Vagina (tissue), 2 donors: ENCODE data around the gene IL18BP. TPM values are rescaled to one million over a fixed set of nuclear protein-coding genes. Genes with fewer than 3 reads are reported as not detected.
A peak's percentile ranks its signal among the peaks of the same experiment; 100 is the strongest.

ENCODE experiments used
- DNase-seq, 2 donors: peaks; one replicate each; pipeline ENCODE4 v3.0.0-alpha.2; 2017; ENCODE audit errors: extremely low spot score in 2 of 2
- H3K27ac ChIP-seq: fragments of 200-600 bp; sonication (generic); one replicate; pipeline ENCODE4 v1.5.1; 2019
- H3K27me3 ChIP-seq: fragments of 200-600 bp; sonication (generic); one replicate; pipeline ENCODE4 v1.5.1; 2019
- H3K36me3 ChIP-seq, 2 donors: fragments of 200-600 bp; sonication (generic); one replicate each; pipeline ENCODE4 v1.5.1; 2017 to 2019
- H3K4me1 ChIP-seq: fragments of 200-600 bp; sonication (generic); one replicate; pipeline ENCODE4 v1.5.1; 2019
- H3K4me3 ChIP-seq, 2 donors: fragments of 200-600 bp; sonication (generic); 1 replicate in 1 of 2; 2 replicates in 1 of 2; pipeline ENCODE4 v1.5.1; 2016 to 2019
- H3K9me3 ChIP-seq: fragments of 200-600 bp; sonication (generic); one replicate; pipeline ENCODE4 v1.5.1; 2019
- POLR2A ChIP-seq, 2 donors: fragments of 450-650 bp; IDR thresholded peaks; one replicate each; pipeline ENCODE4 v1.6.1; 2017; ENCODE audit warnings: antibody characterized with exemption in 2 of 2, mild to moderate bottlenecking in 2 of 2, moderate library complexity in 2 of 2
- POLR2AphosphoS5 ChIP-seq, 2 donors: sonication (generic); formaldehyde crosslinking; IDR thresholded peaks; one replicate each; pipeline ENCODE4 v1.9.0; 2017; ENCODE audit warnings: antibody characterized with exemption in 2 of 2, mild to moderate bottlenecking in 2 of 2, low read depth in 1 of 2; ENCODE audit not compliant: insufficient read depth in 1 of 2
- intact Hi-C: fragments of 100-400 bp; cut with DNase I; formaldehyde crosslinking; loops from one replicate; pipeline ENCODE4 v1.15.1; 2023
- total RNA-seq: library from RNA; depleted of rRNA; stranded (reverse); fragments of >200 nt; gene quantifications from one replicate; pipeline ENCODE4 v1.2.3, GENCODE V29; 2016
- TF ChIP-seq, protein P1 (sequence below), 3 experiments: fragments of 450-650 bp in 2 of 3; fragments of 200-600 bp in 1 of 3; sonication (generic) in 1 of 3; IDR thresholded peaks; one replicate each; pipeline ENCODE4 v1.5.1; 2017 to 2019; ENCODE audit warnings: antibody characterized with exemption in 3 of 3, mild to moderate bottlenecking in 2 of 3, moderate library complexity in 2 of 3

The IL18BP gene
- total RNA-seq, result 2.7 TPM

DNA sequence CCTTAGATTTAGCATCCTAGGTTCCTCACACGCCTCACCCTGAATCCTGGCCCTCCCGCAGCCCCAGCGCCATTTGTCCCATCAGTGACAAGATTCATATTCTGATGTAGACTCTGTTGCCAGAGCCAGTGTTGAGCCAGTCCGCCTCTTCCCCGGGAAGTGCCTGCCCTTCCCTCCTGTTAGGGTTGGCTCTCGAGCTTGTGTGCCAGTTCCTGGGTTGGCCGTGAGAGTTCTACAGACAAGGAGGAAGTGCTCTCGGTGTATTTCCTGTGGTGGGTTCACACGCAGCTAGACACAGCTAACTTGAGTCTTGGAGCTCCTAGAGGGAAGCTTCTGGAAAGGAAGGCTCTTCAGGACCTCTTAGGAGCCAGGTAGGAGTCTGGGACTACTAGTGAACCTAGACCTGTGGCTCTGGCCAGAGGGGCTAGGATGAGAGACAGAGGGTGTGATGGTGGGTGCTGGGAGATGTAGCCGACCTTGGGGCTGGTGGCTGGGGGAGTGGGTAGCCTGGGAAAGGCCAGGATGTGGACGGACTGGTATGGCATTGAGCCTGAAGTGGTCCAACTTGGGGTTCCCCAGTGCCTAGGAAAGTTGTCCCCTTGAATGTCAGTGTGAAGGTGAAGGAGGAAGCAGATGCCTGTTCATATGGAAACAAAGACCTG, at the start of gene IL18BP:
TSS of gene IL18BP (plus strand) at position 261 of the 662 bp plus-strand sequence. CDS start 1,076 bp downstream, outside the sequence.
- Histone ChIP-seq H3K27me3 (no peaks in the 10 kb centered on the region), H3K27ac (peak within 1 kb of the TSS; percentile 31), H3K36me3 (peaks cover 1 to 26% of the 10 kb centered on the region in 2 donors), H3K4me1 (peaks cover 22% of the 10 kb centered on the region), H3K4me3 (peak within 1 kb of the TSS; percentile 12 to 36), H3K9me3 (no peaks in the 10 kb centered on the region)
- intact Hi-C loops, result no loop called here
- DNase-seq, result no peak
- TF ChIP-seq POLR2AphosphoS5 (IDR thresholded peaks at IDR 0.05; ENCODE audit: insufficient read depth in 1 of 2, low read depth in 1 of 2), result peak in 1 of 2 donors; percentile 18
- TF ChIP-seq POLR2A (IDR thresholded peaks at IDR 0.05), result no peak

DNA sequence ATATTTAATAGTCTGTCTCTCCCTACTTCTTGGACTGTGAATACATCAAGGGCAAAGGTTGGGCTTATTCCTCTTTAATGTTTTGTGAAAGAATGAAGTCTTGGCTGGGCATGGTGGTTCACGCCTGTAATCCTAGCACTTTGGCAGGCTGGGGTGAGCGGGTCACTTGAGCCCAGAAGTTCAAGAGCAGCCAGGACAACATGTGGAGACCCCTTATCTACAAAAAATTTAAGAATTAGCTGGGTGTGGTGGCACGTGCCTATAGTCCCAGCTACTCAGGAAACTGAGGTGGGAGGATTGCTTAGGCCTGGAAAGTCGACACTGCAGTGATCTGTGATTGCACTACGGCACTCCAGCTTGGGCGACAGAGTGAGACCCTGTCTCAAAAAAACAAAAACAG, 49.7 kb upstream of the IL18BP start:
- no peak for TF ChIP-seq POLR2AphosphoS5 (IDR thresholded peaks at IDR 0.05; ENCODE audit: insufficient read depth in 1 of 2, low read depth in 1 of 2)
- no peak for TF ChIP-seq POLR2A (IDR thresholded peaks at IDR 0.05)
- TF ChIP-seq, protein P1, sequence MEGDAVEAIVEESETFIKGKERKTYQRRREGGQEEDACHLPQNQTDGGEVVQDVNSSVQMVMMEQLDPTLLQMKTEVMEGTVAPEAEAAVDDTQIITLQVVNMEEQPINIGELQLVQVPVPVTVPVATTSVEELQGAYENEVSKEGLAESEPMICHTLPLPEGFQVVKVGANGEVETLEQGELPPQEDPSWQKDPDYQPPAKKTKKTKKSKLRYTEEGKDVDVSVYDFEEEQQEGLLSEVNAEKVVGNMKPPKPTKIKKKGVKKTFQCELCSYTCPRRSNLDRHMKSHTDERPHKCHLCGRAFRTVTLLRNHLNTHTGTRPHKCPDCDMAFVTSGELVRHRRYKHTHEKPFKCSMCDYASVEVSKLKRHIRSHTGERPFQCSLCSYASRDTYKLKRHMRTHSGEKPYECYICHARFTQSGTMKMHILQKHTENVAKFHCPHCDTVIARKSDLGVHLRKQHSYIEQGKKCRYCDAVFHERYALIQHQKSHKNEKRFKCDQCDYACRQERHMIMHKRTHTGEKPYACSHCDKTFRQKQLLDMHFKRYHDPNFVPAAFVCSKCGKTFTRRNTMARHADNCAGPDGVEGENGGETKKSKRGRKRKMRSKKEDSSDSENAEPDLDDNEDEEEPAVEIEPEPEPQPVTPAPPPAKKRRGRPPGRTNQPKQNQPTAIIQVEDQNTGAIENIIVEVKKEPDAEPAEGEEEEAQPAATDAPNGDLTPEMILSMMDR (IDR thresholded peaks at IDR 0.05), result no peak
- Histone ChIP-seq H3K4me3 (no peak overlapping the region), H3K9me3 (no peaks in the 10 kb centered on the region), H3K27me3 (no peaks in the 10 kb centered on the region), H3K4me1 (peaks cover 7% of the 10 kb centered on the region), H3K36me3 (no peaks in the 10 kb centered on the region), H3K27ac (no peak overlapping the region)
- intact Hi-C loops, result no loop called here
- no peak for DNase-seq

DNA sequence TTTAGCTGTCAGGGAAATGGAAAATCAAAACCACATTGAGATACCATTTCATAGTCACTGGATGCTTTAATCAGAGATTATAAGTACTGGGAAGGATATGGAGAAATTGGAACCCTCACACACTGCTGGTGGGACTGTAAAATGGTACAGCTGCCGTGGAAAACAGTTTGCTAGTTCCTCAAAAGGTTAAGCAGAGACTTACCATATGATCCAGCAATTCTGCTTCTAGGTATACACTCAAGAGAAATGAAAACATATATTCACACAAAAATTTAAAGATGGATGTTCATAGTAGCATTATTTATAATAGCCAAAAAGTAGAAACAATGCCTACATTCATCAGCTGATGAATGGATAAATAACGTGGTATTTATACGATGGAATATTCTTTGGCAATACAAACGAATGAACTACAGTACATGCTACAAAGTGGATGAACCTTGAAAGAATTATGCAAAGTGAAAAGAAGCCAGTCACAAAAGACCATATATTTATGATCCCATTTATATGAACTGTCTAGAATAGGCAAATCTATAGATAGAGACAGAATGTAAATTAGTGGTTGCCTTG, 46.9 kb upstream of the IL18BP start:
- no peak for DNase-seq
- Histone ChIP-seq H3K36me3 (no peaks in the 10 kb centered on the region), H3K4me3 (no peak overlapping the region), H3K9me3 (no peaks in the 10 kb centered on the region), H3K27me3 (no peaks in the 10 kb centered on the region), H3K27ac (no peak overlapping the region), H3K4me1 (peaks cover 7% of the 10 kb centered on the region)
- TF ChIP-seq POLR2A (IDR thresholded peaks at IDR 0.05), result no peak
- TF ChIP-seq, protein P1 (IDR thresholded peaks at IDR 0.05), result no peak
- no peak for TF ChIP-seq POLR2AphosphoS5 (IDR thresholded peaks at IDR 0.05; ENCODE audit: insufficient read depth in 1 of 2, low read depth in 1 of 2)
- intact Hi-C loops, result no loop called here

DNA sequence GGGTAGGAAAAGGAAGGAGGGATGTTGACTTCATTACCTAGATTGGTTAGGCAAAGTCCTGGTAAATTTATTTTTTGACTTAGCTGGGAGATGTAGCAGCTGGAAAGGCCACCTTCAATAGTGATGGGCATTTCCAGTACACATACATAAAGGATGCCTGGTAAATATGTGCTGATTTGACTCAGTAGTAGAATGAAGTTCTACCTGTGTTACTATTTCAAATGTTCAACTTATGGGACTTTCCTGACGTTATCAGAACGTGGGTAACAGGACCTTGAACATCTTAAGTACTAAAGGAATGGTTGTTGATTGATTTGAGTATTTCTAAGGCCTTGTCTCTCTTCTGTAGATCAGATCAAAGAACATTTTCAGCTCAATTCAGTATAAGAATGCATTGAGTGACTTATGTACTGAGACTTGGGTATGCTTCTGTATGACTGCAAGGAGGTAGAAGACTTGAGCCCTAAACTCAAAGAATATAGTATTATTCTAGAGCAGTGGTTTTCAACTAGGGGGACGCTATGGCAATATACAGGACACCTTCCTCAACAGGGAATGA, 42.7 kb upstream of the IL18BP start:
- intact Hi-C loops, result no loop called here
- Histone ChIP-seq H3K27me3 (no peaks in the 10 kb centered on the region), H3K36me3 (peaks cover 0 to 9% of the 10 kb centered on the region in 2 donors), H3K4me3 (no peak overlapping the region), H3K4me1 (no peaks in the 10 kb centered on the region), H3K9me3 (no peaks in the 10 kb centered on the region), H3K27ac (no peak overlapping the region)
- TF ChIP-seq POLR2A (IDR thresholded peaks at IDR 0.05) (no peak), POLR2AphosphoS5 (IDR thresholded peaks at IDR 0.05; ENCODE audit: insufficient read depth in 1 of 2, low read depth in 1 of 2) (no peak)
- TF ChIP-seq, protein P1 (IDR thresholded peaks at IDR 0.05), result no peak
- no peak for DNase-seq

DNA sequence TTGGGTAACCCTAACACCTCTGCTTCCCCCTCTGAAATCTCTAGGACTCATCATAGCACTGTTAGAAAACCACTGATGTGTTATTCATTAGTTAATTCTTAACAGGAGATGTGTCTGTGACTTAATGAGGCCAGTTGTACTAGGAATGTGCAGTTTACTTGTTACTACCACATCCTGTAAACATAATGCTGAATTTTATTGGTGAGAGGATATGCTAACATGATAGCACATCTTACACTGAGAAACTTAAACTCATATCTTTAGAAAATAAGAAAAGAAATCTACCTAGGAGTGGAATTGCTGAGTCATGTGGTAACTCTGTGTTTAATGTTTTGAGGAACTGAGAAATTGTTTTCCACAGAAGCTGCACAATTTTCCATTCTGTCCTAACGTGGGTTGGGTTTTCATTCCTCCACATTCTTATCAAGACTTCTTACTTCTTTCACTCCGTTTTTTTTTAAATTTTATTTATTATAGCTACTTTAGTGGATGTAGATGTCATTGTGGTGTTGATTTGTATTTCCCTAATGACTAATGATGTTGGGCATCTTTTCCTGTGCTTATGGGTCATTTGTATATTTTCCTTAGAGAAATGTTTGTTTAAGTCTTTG, 36.2 kb upstream of the IL18BP start:
- H3K27me3 ChIP-seq, result no peaks in the 10 kb centered on the region
- H3K9me3 ChIP-seq, result no peaks in the 10 kb centered on the region
- TF ChIP-seq POLR2AphosphoS5 (IDR thresholded peaks at IDR 0.05; ENCODE audit: insufficient read depth in 1 of 2, low read depth in 1 of 2) (no peak), POLR2A (IDR thresholded peaks at IDR 0.05) (no peak)
- TF ChIP-seq, protein P1 (IDR thresholded peaks at IDR 0.05), result no peak
- H3K27ac ChIP-seq, result no peak overlapping the region
- intact Hi-C loops, result no loop called here
- no peak for DNase-seq
- peaks cover 0 to 22% of the 10 kb centered on the region in 2 donors for H3K36me3 ChIP-seq
- H3K4me3 ChIP-seq, result no peak overlapping the region
- H3K4me1 ChIP-seq, result no peaks in the 10 kb centered on the region
